Dedifferentiated amniotic fluid mesenchymal stem cell (primary cell): ENCODE measurements around the gene UBE2V1.
A peak's percentile ranks its signal among the peaks of the same experiment; 100 is the strongest.
"Not testable (repeated sequence)": the region's sequence is repeated elsewhere in the genome, so short reads cannot be mapped to it uniquely, and the experiment has no call there.

ENCODE experiments used
- DNase-seq: peaks from one replicate; pipeline ENCODE4 v3.0.0-alpha.2; 2016; ENCODE audit errors: extremely low spot score

UBE2V1 gene

DNA sequence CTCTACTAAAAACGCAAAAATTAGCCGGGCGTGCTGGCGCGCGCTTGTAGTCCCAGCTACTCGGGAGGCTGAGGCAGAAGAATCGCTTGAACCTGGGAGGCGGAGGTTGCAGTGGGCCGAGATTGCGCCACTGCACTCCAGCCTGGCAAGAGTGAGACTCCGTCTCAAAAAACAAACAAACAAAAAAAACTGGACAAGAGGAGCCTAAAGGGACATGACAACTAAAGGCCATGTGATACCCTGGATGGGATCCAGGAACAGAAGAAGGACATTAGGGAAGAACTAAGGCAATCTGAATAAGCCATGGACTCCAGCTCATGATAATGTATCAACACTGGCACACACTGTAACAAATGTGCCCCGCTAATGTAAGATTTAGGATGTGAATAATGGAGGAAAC lies 24.8 kb upstream of the UBE2V1 start:
- not testable (repeated sequence) for DNase-seq

DNA sequence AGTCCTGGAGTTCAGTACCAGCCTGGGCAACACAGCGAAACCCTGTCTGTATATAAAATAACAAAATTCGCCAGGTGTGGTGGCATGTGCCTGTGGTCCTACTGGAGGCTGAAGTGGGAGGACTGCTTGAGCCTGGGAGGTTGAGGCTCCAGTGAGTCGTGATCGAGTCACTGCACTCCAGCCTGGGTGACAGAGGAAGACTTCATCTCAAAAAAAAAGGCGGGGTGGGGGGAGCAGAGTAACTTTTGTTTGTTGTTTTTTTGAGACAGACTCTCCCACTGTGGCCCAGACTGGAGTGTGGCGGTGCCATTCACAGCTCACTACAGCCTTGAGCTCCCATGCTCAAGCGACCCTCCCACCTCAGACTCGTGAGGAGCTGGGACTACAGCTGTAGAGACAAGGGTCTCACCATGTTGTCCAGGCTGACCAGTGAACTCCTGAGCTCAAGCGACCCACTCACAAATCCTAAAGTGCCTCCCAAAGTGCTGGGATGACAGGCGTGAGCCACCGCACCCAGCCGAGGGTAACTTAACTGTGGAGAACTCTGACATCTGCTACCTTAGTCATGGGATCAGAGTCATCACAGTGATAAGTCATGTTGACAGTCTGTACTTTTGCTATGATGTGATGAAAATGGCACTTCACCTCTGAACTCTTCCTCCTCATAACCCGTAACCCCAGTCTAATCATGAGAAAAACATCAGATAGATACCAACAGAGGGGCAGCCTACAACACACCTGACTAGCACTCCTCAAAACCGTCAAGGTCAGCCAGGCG lies 24.1 kb upstream of the UBE2V1 start:
- no peak for DNase-seq

DNA sequence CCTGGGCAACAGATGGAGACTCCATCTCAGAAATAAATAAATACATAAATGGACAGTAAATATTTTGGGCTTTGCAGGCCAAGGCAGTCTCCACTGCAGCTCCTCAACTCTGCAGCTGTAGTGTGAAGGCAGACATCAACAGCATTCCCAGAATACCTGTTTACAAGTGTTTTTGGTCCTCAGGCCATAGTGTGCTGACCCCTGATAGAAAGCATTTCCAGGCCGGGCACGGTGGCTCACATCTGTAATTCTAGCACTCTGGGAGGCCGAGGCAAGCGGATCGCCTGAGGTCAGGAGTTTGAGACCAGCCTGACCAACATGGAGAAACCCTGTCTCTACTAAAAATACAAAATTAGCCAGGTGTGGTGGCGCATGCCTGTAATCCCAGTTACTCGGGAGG lies 22.2 kb upstream of the UBE2V1 start:
- not testable (repeated sequence) for DNase-seq

- DNase-seq = no peak
Observed at GRCh38 chr20:50133474-50134217, 20.7 kb upstream of the UBE2V1 start.

DNA sequence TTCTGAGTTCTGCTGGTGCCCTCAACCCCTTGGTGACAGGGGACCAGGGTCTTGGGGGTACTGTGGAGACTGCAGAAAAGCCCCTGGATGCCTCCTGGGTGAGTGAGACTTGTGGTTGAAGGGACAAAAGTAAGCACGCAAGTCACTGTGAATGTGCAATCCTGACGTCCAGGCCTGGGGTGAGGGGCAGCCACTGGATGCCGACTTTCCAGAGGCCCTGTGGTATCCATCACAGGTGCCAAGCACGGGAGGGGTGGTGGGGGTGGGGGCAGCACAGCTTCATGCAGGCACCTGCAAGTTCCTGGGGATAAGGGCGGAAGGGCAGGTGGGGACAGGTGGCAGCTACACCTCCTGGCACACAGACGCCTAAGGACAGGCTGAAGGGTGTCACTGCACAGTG lies 20.1 kb upstream of the UBE2V1 start:
- no peak for DNase-seq

GRCh38 chr20:50130995-50131394 lies 18.0 kb upstream of the UBE2V1 start:
- DNase-seq = no peak

GRCh38 chr20:50130356-50130723 lies 17.4 kb upstream of the UBE2V1 start:
- no peak for DNase-seq

DNA sequence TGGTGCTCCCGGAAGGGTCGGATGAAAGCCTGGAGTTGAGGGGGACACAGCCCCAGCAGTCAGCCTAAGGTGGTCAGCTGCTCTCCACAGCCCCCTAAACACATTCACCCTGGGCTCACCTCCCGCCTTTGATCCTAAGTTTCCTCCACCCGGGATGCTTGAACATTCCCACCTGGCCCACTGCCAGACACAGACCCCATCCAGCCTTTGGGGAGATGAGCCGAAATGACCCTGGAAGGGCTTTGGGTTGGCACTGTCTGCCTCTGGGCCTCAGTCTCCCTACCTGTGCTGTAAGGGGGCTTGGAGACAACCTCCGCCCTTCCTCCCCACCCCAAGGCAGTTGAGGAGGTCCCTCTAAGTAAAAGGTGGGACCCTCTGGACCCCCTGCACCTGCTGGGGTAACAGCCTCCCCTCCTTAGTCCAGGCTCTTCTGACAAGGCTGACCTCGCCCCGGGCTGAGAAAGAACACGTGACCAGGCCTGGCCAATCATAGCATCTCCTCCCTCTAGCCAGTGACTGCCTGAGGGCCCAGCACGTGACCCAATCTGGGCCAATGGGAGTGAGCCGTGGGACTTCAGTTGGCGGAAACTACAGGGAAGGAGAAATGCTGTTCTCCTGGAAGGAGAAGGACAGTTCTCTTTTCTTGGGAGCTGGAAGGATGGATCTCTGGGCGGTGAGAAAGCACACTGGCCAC lies 16.9 kb upstream of the UBE2V1 start:
- no peak for DNase-seq

GRCh38 chr20:50128520-50128905 lies 15.6 kb upstream of the UBE2V1 start:
- no peak for DNase-seq

DNA sequence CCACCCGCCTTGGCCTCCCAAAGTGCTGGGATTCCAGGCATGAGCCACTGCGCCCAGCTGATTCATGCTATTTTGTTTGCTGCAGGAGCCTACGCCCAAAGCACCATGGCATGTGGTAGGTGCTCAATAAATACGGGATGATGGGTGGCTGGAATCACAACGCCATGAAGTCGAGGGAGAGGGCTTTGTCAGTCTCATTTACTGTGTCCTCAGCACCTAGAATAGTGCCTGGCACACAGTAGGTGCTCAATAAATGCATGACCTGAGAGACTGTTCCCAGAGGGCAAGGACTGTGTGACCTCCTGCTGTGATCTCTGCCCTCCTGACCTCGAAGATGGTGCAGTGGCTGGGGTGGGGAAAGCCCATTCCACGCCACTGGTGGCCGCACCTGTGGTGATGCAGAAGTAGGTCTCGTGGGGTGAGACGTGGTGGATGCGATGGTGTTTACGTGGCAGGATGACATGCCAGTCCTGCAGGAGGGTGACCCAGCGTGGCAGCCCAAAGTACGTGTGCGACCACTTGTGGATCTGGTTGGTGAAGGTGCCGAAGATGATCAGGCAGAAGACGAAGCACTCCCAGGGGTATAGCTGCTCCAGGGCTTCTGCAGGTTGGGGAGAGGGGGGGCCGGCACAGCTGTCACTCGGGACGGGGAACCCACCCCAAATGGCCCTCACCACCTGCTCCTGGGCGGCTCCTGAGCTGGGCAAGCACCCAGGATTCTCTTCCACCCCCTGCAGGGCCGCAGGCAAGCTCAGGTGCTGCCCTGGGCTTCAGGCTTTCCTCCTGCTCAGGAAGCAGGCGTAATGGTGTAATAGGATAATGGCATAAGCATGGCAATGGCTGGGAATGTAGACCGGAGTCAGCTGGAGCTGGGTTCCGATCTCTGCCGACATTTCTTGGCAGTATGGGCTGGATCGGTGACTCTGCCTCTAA lies 14.9 kb upstream of the UBE2V1 start:
- no peak for DNase-seq

DNA sequence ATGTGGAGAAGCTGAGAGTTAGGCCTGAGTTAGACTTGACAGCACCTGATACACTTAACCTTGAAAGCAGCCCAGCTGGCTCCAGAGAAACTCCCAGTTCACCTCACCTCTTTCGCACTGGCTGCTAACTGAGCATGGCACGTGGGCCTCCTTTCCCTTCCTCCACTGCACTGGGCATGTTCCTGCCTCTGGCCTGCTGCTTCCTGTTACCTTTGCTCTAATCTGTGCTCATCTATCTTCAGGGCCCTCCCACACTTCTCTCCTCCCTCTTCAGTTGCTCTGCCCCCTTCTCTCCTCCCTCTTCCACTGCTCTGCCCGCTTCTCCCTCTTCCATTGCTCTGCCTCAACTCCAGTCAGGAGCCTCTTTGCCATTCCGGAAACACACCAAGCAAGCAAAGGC lies 13.7 kb upstream of the UBE2V1 start:
- no peak for DNase-seq

- no peak for DNase-seq
Observed at GRCh38 chr20:50125279-50125678, 12.3 kb upstream of the UBE2V1 start.

DNA sequence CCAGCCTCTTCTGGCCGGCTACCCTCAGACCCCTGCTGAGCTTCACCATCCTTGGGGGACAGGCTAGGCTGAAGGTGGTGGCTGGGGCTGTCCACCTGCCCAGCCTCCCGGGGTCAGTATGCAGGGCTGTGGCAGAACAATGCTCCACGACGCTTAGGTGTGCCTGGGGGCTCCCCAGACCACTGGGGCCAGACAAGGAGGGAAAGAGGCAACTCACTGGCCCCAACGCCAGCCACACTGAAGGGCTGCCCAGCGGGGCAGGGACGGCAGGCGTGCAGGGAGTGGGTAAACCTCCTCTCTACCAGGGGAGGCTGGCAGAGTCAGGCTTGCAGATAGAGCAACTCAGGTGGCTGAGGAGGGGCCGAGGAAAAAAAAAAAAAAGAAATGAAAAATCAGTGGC lies 11.5 kb upstream of the UBE2V1 start:
- no peak for DNase-seq

DNA sequence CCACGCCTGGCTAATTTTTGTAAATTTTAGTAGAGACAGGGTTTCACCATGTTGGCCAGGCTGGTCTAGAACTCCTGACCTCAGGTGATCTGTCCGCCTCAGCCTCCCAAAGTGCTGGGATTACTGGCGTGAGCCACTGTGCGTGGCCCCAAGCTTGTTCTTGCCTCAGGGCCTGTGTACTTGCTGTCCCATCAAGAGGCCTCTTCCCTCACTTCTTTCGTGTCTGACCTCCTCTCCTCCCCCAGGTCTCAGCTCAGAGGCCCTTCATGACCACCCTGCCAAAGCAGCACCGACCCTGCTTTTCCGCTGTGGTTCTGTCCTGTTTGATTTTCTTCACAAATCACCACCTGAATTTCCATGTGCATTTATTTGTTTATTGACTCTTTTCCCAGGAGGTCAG lies 10.5 kb upstream of the UBE2V1 start:
- DNase-seq = no peak

GRCh38 chr20:50122763-50123162 lies 9.8 kb upstream of the UBE2V1 start:
- no peak for DNase-seq

- no peak for DNase-seq
Observed at GRCh38 chr20:50121858-50122271, 8.9 kb upstream of the UBE2V1 start.

DNA sequence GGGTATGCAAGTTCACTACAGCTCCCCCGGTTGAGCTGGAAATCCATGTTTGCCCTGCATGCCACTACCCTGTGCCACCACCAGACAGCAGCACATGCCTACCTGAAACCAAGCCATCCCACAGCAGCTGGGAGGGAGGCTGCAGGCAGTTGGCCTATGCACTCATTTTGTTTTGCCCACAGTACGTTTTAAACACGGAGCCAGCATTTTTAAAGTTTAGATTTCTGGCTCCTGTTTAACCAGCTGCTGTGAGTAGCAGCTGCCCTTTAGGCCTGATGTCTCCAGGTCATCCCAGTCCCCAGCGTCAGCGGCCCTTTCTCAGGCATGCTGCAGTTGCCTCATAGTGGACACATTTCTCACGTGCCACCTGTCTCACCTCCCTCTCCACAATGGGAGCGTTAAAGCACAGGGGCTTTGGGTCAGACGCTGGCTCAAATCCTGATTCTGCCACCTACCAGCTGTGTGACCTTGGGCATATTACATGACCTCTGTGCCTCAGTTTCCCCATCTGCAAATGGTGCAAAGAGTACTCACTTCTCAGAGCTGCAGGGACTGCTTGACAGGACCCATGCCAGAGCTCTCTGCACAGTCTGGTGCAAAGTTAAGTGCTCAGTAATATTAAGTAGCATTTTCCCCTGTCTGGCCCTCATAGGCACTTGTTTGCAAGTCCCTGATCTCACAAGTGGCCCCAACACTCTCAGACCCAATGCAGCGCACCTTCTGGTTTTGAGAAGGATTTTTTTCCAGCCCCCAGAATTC lies 8.2 kb upstream of the UBE2V1 start:
- DNase-seq = no peak

- no peak for DNase-seq
Observed at GRCh38 chr20:50118203-50118602, 5.3 kb upstream of the UBE2V1 start.

- no peak for DNase-seq
Observed at GRCh38 chr20:50116368-50116999, 3.5 kb upstream of the UBE2V1 start.

DNA sequence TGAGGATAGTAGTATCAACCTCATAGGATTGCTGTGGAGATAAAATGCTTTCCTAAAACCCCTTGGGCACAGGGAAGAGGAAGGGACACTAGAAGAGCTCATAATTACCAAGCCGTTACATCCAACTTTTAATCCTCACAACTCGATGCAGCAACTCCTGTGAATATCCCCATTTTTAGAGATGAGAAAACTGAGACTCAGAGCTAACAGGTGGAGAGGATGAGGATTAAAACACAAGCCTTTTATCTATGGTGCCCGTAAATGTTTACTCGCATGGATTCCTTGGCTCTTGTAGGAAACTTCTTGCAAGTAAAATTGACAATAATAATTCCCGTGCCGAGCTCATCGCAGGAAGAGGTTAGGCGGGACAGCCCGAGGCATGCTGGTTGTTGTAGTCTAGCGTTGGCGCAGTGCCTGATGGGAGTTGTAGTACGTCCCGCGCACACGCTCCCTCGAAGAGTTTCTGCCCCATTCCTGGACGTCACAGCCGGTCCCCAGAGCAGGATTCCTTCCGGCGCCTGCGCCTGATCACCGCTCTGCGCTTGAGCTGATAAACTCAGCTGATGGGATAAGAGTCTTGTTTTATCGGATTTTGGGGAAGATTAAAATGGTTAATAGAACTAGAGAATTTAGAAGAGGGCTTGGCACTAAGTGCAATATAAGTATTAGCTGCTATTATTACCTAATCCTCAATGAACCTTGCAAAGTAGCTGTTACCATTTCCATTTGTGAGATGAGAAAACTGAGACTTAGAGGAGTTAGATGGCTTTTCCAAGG lies 2.8 kb upstream of the UBE2V1 start:
- peak; percentile 98 for DNase-seq
